Hepatic stellate cell (primary cell): Measurements from ENCODE around the gene GP9.
A peak's percentile ranks its signal among the peaks of the same experiment; 100 is the strongest.

ENCODE experiments used
- DNase-seq: peaks from one replicate; pipeline ENCODE4 v3.0.0; 2011; ENCODE audit warnings: low spot score

Gene GP9

GRCh38 chr3:129028866-129029265 lies 31.7 kb upstream of the GP9 start:
- DNase-seq, result no peak

GRCh38 chr3:129030611-129031010 lies 30.0 kb upstream of the GP9 start:
- DNase-seq, result no peak

GRCh38 chr3:129031476-129032215 lies 28.9 kb upstream of the GP9 start:
- DNase-seq, result no peak

GRCh38 chr3:129032716-129033115 lies 27.9 kb upstream of the GP9 start:
- no peak for DNase-seq

GRCh38 chr3:129033151-129033550 lies 27.4 kb upstream of the GP9 start:
- DNase-seq, result no peak

- DNase-seq, result no peak
Measured at GRCh38 chr3:129033633-129034321, 26.8 kb upstream of the GP9 start.

GRCh38 chr3:129034642-129035041 lies 25.9 kb upstream of the GP9 start:
- DNase-seq, result peak; percentile 61

- no peak for DNase-seq
Measured at GRCh38 chr3:129035360-129036221, 25.0 kb upstream of the GP9 start.

GRCh38 chr3:129036222-129037092 lies 24.1 kb upstream of the GP9 start:
- no peak for DNase-seq

GRCh38 chr3:129037093-129037419 lies 23.5 kb upstream of the GP9 start:
- DNase-seq, result no peak

GRCh38 chr3:129038121-129038855 lies 22.3 kb upstream of the GP9 start:
- no peak for DNase-seq

GRCh38 chr3:129039271-129040038 lies 21.1 kb upstream of the GP9 start:
- no peak for DNase-seq

- no peak for DNase-seq
Measured at GRCh38 chr3:129040039-129040336, 20.6 kb upstream of the GP9 start.

GRCh38 chr3:129040579-129041300 lies 19.8 kb upstream of the GP9 start:
- no peak for DNase-seq

GRCh38 chr3:129045675-129046036 lies 14.9 kb upstream of the GP9 start:
- DNase-seq, result no peak

- no peak for DNase-seq
Measured at GRCh38 chr3:129046037-129046731, 14.4 kb upstream of the GP9 start.

- no peak for DNase-seq
Measured at GRCh38 chr3:129046732-129047552, 13.6 kb upstream of the GP9 start.

GRCh38 chr3:129047553-129047839 lies 13.1 kb upstream of the GP9 start:
- DNase-seq, result no peak
